Thymus (tissue), 11 donors: ENCODE data around the gene C19orf44. TPM values are rescaled to one million over a fixed set of nuclear protein-coding genes. Genes with fewer than 3 reads are reported as not detected.

Experiments used
- DNase-seq, 9 donors: peaks; one replicate each; pipeline ENCODE4 v3.0.0-alpha.2; 2013; ENCODE audit warnings: low spot score in 9 of 9, low read depth in 6 of 9, missing footprints in 1 of 9
- H3K27ac ChIP-seq, 2 donors: one replicate each; pipeline ENCODE4 v1.5.1; 2013; ENCODE audit warnings: control low read depth in 1 of 2, low read depth in 1 of 2, low read length in 1 of 2, mild to moderate bottlenecking in 1 of 2, moderate library complexity in 1 of 2
- H3K27me3 ChIP-seq, 2 donors: one replicate each; pipeline ENCODE4 v1.5.1; 2013; ENCODE audit warnings: low read length in 1 of 2; ENCODE audit not compliant: control insufficient read depth in 2 of 2, insufficient read depth in 1 of 2
- H3K36me3 ChIP-seq, 2 donors: one replicate each; pipeline ENCODE4 v1.5.1; 2013; ENCODE audit warnings: low read length in 1 of 2, mild to moderate bottlenecking in 1 of 2, moderate library complexity in 1 of 2; ENCODE audit not compliant: control insufficient read depth in 2 of 2, insufficient read depth in 2 of 2
- H3K4me1 ChIP-seq, 2 donors: one replicate each; pipeline ENCODE4 v1.5.1; 2013; ENCODE audit warnings: low read length in 2 of 2; ENCODE audit not compliant: control insufficient read depth in 2 of 2, insufficient read depth in 2 of 2
- H3K4me3 ChIP-seq, 2 donors: one replicate each; pipeline ENCODE4 v1.5.1; 2013; ENCODE audit warnings: low read length in 2 of 2, control low read depth in 1 of 2, mild to moderate bottlenecking in 1 of 2
- H3K9me3 ChIP-seq, 2 donors: one replicate each; pipeline ENCODE4 v1.5.1; 2013; ENCODE audit warnings: low read length in 1 of 2, mild to moderate bottlenecking in 1 of 2; ENCODE audit not compliant: control insufficient read depth in 2 of 2, insufficient read depth in 1 of 2
- WGBS: extraction: QIAGEN DNeasy Blood & Tissue Kit; methylation state at CpG from one replicate; pipeline ENCODE4 v1.1.7; 2013; 5-methylcytosine and 5-hydroxymethylcytosine counted together
- polyA plus RNA-seq: library from polyadenylated mRNA; stranded (reverse); fragments of 200-250 nt; gene quantifications from one replicate; pipeline ENCODE4 v1.2.3, GENCODE V29; 2013
- total RNA-seq: library from RNA; stranded (reverse); fragments of 120-200 nt; gene quantifications from one replicate; pipeline ENCODE4 v1.2.4, GENCODE V29; 2013
- donor health status: healthy.

C19orf44 gene
- total and polyA plus RNA-seq, 2 donors, result 1.3 to 4.7 TPM

DNA sequence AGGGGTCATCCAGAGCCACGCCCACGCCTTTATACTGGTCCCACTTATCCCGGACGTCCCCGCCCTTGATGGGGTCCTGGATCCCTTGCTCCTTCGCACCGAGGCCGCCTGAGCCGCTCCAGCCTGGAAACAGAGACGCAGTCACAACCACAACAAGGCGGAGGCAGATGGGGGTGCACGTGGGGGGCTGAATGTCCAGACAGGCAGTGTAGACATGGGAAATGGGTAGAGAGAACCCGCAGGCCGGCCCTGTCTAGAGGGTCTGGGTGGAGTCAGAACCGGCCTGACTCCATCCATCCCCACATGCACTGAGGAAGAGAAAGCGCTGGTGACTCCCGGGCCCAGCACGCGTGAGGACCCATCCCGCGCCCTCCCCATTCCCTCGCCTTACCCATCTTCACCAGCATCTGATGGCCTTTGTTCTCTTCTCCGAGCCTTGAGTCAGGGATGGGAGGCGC, 23.1 kb downstream of the C19orf44 start:
- Histone ChIP-seq H3K9me3 (no peaks in the 10 kb centered on the region), H3K4me1 (peaks cover 0 to 3% of the 10 kb centered on the region in 2 donors), H3K27me3 (no peaks in the 10 kb centered on the region), H3K27ac (no peak overlapping the region), H3K36me3 (peaks cover 73 to 77% of the 10 kb centered on the region in 2 donors), H3K4me3 (no peak overlapping the region)
- 98% methylated on average over 24 of the region's 24 CpGs for WGBS
- no peak for DNase-seq

- no peak for DNase-seq
- peaks cover 0 to 3% of the 10 kb centered on the region in 2 donors for H3K4me1 ChIP-seq
- 98% methylated on average over 45 of the region's 45 CpGs for WGBS
- H3K27ac ChIP-seq, result no peak overlapping the region
- H3K27me3 ChIP-seq, result no peaks in the 10 kb centered on the region
- no peaks in the 10 kb centered on the region for H3K9me3 ChIP-seq
- no peak overlapping the region for H3K4me3 ChIP-seq
- H3K36me3 ChIP-seq, result peaks cover 75 to 82% of the 10 kb centered on the region in 2 donors
Observed at GRCh38 chr19:16520074-16520973, 24.1 kb downstream of the C19orf44 start.

- DNase-seq, result no peak
- no peak overlapping the region for H3K4me3 ChIP-seq
- no peaks in the 10 kb centered on the region for H3K9me3 ChIP-seq
- peaks cover 0 to 3% of the 10 kb centered on the region in 2 donors for H3K4me1 ChIP-seq
- 98% methylated on average over 18 of the region's 18 CpGs for WGBS
- no peaks in the 10 kb centered on the region for H3K27me3 ChIP-seq
- H3K36me3 ChIP-seq, result peaks cover 83 to 90% of the 10 kb centered on the region in 2 donors
- H3K27ac ChIP-seq, result no peak overlapping the region
Observed at GRCh38 chr19:16520986-16521624, 24.9 kb downstream of the C19orf44 start.

GRCh38 chr19:16521715-16522289, 25.6 kb downstream of the C19orf44 start:
- H3K36me3 ChIP-seq, result peaks cover 87 to 97% of the 10 kb centered on the region in 2 donors
- no peak overlapping the region for H3K27ac ChIP-seq
- DNase-seq, result no peak
- peaks cover 0 to 3% of the 10 kb centered on the region in 2 donors for H3K4me1 ChIP-seq
- no peaks in the 10 kb centered on the region for H3K27me3 ChIP-seq
- H3K9me3 ChIP-seq, result no peaks in the 10 kb centered on the region
- H3K4me3 ChIP-seq, result no peak overlapping the region
- 97% methylated on average over 10 of the region's 10 CpGs for WGBS

GRCh38 chr19:16522559-16523377, 26.6 kb downstream of the C19orf44 start:
- Histone ChIP-seq H3K27ac (no peak overlapping the region), H3K4me1 (no peaks in the 10 kb centered on the region), H3K9me3 (no peaks in the 10 kb centered on the region), H3K4me3 (no peak overlapping the region), H3K27me3 (no peaks in the 10 kb centered on the region), H3K36me3 (peaks cover 87 to 99% of the 10 kb centered on the region in 2 donors)
- WGBS, result 98% methylated on average over 25 of the region's 25 CpGs
- no peak for DNase-seq

DNA sequence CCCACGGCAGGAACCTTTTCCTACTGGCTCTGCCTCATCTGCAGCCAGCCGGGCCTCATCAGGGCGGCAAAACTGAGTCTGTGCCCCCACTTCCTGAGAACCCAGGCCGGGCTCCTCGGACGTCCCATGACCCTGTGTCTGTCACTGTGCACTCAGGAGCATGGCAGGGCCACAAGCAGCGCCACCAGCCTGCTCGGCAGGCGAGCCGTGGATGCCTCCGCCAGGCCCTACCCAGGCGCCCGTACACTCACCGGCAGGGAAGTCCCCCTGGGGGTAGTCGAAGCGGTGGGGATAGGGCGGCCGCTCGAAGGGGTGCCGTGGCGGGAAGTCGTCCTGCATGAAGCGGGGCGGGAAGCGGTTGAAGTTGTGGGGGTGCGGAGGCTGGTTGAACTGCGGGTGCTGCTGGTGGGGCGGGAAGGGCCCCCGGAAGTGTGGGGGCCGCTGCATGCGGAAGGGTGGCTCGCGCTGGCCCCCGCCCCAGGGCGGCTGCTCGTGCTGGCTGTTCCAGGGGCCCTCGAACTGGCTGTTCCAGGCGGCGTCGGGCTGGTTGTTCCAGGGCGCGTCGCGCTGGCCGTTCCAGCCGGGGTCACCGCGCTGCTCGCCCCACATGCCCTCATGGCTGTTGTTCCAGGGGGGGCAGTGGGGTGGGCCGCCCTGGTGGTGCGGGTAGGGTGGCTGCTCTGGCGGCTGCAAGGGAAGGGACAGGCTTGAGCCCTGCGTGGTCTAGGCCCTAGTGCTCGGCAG, 29.0 kb downstream of the C19orf44 start:
- Histone ChIP-seq H3K36me3 (peaks cover 83 to 98% of the 10 kb centered on the region in 2 donors), H3K4me3 (no peak overlapping the region), H3K27me3 (no peaks in the 10 kb centered on the region), H3K9me3 (peaks cover 0 to 1% of the 10 kb centered on the region in 2 donors), H3K4me1 (no peaks in the 10 kb centered on the region), H3K27ac (no peak overlapping the region)
- DNase-seq, result no peak
- 98% methylated on average over 54 of the region's 54 CpGs for WGBS

DNA sequence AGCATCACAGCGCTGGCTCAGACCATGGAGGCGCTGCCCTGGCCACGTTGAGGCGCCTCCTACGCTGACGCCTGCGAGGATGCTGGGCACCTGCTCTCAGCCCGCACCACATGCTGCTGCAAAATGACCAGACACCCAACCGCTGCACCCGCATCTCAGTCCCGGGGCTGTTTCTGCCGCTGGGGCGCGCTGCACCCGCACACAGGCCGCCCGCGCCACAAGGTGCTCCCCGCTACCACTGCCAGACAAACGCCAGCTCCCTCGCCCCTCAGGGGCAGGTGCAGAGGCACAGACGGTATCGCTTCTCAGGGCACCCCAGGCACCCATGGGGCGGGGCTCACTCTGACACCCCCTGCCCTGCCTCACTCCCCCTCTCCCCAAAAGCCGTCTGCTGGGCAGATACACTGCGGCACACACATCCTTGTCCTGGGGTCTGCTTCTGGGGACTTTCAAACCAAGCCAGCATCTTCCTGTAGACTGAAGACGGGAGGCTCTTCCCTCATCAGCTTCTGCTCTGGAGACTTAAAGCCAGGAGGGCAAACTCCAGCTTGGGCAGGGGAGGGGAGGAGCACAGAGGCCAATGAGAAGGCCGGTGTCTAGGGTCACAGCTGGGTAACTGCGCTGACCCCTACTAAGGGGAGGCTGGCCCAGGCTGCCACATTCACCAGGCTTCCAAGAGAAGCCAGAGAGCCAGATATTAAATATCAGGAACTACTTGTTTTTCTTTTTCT, 29.7 kb downstream of the C19orf44 start:
- Histone ChIP-seq H3K9me3 (peaks cover 0 to 1% of the 10 kb centered on the region in 2 donors), H3K36me3 (peaks cover 83 to 98% of the 10 kb centered on the region in 2 donors), H3K4me1 (no peaks in the 10 kb centered on the region), H3K4me3 (no peak overlapping the region), H3K27ac (no peak overlapping the region), H3K27me3 (no peaks in the 10 kb centered on the region)
- 99% methylated on average over 29 of the region's 29 CpGs for WGBS
- no peak for DNase-seq
